ENCODE results near the gene PDE4D.

The PDE4D gene

DNA sequence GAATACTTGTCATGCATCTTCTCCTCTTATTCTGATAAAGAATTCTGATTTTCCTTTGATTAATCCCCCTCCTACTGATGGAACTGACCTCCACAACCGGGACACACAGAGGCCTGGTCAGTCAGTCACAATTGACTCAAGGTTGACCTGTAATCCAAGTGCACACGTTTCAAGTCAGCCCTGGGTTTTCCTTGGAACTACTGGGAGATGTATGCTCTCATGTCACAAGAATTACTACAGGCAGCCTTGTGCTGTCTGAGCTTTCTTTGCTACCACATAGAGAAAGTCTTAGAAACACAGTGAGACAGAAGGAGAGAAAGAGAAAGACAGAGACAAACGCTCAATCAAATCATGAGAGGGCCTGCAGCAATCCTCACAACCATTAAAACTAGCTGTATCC, 345.8 kb downstream of the PDE4D start:
- DNase-seq (ENCODE audit: low read depth), result no peak

DNA sequence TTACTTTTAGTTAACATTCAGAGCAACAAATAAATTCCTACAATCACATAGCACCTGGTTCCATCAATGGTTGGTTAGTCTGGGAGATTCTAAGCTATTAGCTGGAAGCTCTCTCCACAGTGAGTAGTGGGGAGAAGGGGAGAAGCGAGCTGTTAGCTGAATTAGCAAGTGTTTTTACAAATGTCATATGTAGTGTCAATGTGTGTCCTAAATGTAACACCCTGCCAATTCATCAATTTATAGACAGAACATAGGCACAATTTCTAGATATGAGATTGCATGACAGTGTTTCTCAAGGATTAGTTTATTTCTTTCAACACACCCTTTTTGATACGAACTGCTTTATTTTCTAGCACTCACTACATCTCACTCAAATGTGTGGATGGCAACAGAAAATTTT, 349.0 kb downstream of the PDE4D start:
- DNase-seq (ENCODE audit: low read depth), result no peak

DNA sequence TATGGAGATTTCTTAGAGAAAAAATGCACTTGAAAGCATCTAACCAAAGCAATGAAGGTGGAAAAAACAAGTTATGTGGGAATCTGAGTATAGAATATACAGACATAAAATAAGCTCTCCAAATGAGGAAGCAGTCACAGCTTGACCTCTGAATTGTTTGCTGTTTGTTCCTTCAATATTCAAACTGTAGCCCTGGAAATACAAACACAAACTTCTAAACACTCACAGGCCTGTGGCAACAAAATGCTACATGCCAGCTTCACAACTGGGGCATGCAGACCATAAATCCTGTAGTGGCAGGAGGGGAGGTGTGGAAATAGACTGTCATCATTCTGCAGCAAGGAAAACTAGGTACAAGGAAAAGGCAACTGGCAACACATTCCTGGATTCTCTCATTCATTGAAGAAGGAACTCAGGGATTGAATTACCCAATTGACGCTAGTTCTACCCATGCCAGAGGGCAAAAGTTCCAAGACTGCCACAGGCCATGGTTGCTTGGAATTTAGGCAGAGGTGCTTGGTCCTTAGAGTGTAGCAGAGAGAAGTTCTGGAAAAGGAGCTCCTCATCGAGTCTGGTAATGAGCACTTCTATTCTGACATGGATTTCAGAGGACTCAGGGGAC, 349.6 kb downstream of the PDE4D start:
- no peak for DNase-seq (ENCODE audit: low read depth)

DNA sequence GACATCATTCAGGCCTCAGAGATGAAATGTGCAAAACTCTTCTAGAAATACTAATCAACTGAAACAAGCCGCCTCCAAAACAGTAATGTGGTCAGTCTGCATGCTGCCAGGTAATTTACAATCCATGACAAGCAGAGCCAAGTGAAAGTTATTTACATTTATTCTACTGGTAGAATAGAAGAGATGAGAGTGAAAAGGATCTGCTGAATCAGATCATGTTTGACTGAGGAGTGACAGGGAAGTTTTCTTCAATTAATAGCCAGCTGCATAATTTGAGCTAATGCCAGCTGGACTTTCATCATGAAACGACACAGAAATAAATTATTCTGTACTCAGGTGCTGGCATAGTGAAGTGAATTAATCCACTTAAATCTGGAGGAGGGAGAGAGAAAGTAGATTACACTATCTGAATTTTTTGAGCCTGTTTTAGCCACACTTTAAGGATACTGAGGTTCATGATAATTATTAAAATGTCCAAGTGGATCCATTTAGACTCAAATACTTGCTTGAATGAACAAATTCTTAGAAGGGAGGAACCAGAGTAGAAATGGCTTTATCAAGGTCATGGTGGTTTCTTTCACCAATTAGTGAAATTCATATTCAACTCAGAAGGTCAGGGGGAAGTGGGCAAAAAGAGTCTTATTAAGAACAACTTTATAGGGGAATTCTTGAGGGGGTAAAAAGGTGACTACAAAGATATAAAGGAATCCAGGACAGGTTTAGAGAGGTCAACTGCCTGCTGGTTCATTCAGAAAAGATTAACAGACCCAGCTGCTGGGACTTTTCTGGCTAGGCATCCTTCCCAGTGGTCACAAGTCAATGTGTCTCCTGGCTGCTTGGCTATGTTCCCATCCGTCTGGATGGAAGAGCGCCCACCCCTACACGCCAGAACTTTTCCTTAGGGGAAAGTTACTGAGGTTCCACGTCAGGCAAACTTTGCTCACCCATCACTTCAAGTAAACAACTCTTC, 350.4 kb downstream of the PDE4D start:
- no peak for DNase-seq (ENCODE audit: low read depth)

DNA sequence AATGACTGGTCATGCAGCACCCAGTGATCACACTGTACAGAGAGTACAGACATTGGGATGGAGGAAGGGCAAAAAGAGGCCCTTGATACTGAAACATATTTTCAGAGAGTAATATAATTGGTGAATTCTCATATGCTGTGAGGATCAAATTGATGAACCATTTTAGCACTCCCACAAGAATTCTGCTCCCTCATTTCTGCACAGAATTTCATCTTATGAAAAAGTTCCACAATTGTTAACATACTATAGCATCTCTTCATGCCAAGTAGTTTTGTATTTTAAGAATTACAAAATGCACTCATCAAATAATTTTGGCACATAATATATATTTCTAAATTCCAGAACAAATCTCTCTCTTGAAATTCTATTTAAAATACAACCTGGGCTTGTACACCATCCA, 351.2 kb downstream of the PDE4D start:
- no peak for DNase-seq (ENCODE audit: low read depth)

DNA sequence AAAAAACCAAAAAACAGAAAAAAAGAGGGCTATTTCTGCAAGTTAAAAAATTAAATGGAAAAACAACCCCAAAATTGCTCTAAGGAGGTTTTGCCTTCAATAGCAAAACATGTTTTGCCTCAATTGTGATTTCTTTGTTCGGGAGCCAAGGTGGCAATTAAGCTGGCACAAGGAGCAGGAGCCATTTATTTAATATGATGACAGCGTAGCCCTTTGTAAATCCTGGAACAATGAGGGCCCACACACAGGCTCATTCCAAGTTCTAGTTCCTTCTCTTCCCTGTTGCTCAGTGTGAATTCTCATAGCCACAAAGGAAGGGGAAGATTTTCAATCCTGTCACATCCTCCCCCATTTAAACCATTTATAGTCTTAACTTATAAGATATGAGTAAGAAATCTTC, 353.2 kb downstream of the PDE4D start:
- DNase-seq (ENCODE audit: low read depth), result no peak

DNA sequence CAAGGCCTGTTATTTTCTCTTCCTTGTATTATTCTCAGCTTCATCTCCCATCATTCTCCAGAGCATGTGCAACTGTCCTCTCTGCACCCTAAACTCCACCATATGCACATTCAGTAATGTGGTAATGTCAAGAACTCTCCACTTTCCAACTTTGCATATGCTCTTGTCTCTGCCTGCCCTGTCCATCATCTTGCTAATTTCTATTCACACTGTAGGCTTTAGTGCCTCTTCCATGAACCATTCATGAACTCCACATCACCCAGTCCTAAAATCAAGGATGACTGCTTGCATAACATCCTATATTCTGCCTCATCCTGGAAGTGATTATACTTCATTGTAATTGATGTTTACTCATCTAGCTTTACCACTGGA, 354.8 kb downstream of the PDE4D start:
- no peak for DNase-seq (ENCODE audit: low read depth)

DNA sequence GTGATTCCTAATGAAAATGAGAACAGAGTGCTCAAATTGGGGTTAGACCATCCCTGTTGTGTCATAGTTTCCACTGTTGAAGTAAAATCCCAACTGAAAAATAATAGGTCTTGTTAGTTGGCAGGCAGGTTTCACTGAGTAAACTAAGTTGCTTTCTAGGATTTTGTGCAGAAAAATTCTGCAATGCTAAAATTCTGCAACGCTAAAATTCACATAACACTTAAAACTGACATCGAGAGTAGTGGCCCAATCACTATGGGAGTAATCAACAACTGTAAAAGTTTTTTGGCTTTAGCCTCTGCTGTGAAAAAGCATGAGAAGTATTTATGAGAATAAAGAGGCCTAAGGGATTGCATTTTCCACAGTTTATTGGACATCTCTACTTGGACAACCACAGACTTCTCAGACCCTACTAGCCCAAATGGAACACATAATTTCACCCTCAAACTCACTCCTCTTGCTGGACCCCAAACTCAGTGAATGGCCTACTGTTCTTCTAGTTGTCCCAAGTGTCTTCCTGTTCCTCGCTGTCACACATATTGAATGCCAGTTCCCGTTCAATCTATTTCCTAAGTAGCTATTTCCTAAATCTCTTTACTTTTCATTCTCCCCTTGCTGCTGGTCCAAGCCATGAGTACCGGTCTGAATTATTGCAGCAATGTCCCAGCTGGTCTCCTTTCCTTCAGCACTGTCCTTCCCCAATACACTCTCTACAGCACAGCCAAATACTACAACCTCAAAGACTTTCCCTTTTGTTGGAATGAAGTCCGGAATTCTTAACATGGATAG, 355.4 kb downstream of the PDE4D start:
- no peak for DNase-seq (ENCODE audit: low read depth)

DNA sequence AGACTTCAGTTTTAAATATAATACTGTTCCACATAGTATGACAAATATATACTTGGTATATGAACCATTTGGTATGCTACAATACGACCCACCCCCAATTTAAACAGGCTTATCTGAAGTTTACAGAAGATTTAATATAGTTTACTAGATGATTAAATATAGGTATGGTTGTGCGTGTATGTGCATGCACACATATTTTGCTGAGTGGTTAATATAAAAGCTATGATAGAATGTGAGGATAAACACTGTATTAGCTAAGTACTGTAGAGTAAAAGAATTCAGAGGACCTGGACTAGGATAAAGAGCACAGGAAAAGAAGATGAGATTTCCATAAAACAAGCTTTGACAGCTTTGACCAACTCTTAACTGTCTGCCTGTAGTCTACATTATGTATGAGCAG, 356.7 kb downstream of the PDE4D start:
- DNase-seq (ENCODE audit: low read depth), result no peak

DNA sequence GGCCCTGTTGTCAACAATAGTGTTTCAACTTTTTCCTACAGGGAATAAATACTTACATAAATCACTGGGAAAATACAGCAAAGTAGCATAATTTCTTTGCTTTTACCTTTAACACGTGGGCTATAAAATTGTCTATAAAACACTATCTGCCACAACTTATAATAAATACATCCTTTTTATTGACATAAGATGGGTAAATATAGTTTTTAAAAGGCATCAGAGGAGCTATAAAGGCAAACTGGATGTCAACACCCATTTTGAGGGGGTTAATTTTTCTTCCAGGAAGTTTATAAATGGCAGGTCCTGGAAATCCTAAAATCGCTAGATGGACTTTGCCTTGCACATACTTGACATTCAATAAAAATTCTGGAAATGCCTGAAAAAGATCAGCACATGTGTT, 358.0 kb downstream of the PDE4D start:
- DNase-seq (ENCODE audit: low read depth), result no peak

DNA sequence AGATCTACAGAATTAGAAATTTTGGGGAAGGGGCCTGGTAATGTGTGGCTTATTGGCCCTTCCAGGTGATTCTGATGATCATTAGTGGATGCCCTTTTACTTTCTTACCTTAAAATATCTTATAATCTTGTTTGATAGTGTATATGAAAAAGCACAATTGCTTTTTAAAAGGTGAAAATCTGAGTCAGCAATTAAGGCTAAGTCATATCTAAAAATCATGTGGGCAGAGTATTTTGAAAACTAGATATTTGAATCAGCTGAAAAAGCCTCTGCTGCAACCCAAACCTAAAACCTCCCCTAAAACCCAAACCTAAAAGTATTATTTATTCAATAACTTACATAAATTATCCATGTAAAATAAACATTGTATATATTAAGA, 359.8 kb downstream of the PDE4D start:
- no peak for DNase-seq (ENCODE audit: low read depth)

DNA sequence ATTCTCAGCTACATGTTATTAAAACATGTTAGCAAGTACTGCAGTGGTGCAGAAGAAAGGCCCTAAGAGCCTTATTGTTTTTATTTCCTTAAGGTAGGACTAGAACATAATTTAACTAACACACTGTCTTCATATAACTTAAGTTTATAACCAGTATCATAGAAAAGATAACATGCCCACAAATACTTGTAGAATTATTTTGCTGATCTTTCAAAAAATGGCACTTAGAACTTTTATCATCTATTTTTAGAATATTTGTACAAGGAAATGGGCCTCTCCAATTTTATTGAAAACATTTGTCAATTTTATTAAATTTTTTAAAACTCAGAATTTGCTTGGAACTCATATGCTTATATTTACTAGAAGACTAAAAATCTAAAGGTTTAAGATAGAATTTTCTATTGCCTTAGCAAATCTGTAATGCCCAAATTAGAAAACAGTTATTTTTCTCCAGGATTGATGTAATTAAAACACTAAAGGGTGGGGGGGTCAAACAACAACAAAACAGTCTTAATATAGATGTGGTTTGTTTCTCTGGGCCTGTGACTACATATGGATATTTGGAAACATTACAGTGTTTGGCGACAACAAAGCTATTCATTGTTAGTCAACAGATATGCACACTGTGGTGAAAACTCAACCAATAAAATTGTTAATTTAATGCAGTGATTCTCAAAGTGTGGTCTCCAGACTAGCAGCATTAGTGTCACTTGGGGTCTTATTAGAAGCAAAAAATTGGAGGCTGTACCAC, 360.4 kb downstream of the PDE4D start:
- DNase-seq (ENCODE audit: low read depth), result no peak

DNA sequence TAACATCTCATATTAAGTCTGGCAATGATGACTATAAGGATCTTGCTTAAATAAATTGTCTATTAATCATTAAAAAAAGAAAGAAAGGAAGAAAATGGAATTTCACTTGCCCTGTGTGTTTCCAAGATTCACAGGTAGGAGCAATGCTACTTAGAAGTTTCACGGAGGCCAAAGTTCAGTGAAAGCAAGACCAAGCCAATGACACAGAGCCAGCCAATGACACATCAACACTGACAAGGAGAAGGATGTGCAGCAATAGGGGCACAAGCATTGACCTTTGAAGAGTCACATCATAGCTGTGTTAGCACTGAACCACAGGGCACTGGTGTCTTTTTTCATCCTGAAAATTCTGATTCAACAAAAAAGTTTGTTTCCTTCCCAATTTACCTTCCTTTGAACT, 364.3 kb downstream of the PDE4D start:
- DNase-seq (ENCODE audit: low read depth), result no peak

DNA sequence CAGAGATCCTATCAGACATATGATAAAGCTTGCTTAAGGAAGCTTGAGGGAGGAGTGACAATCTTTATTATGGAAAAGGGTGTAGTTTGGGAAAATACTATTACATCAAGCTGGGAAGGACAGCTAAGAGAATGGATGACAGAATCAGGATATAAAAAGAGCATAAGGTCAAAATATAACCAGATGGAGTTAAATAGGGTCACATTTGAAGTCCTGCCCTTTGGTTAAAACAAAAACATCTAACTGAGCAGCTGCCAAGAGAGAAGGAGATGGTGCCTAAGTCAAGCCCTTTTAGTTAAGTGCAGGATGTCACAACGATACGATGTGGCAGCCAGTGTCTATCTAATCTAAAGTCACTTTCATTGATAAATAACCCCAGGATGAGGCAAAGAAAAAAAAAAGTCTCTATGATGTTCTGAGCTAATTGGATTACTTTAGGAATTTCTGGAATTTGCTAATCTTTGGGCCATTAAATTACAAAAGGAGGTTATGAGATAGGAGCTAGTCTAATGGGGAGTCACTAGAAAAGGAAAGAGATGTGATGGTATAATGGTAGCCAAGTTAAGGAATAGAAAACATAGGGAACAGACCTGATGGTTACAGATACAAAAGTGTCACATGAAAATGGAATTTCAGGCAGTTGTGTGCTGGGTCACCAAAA, 365.2 kb downstream of the PDE4D start:
- no peak for DNase-seq (ENCODE audit: low read depth)

DNA sequence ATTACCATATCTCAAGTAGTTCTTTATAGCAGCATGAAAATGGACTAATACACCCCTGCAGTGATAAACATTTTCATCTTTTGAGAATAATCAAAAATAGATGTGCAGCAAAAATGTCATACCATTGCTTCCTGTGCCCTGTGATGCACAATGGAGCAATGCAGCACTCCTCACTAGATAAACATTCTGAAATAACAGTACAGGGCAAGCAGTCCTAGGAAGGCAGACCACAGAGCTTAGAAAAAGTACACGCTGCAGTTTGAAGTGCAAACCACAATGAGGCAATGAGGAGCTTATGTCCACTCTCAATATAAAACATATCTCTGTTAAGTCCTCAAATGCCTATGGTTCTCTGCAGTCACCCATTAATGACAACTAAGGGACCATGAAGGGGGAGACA, 367.6 kb downstream of the PDE4D start:
- DNase-seq (ENCODE audit: low read depth), result no peak

DNA sequence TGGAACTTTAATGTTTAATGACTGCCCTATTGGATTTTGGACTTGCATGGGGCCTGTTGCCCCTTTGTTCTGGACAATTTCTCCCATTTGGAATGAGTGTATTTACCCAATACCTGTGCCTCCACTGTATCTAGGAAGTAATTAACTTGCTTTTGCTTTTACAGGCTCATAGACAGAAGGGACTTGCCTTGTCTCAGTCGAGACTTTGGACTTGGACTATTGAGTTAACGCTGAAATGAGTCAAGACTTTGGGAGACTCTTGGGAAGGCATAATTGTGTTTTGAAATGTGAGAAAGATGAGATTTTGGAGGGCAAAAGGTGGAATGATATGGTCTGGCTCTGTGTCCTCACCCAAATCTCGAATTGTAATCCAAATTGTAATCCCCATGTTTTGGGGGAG, 368.2 kb downstream of the PDE4D start:
- no peak for DNase-seq (ENCODE audit: low read depth)

DNA sequence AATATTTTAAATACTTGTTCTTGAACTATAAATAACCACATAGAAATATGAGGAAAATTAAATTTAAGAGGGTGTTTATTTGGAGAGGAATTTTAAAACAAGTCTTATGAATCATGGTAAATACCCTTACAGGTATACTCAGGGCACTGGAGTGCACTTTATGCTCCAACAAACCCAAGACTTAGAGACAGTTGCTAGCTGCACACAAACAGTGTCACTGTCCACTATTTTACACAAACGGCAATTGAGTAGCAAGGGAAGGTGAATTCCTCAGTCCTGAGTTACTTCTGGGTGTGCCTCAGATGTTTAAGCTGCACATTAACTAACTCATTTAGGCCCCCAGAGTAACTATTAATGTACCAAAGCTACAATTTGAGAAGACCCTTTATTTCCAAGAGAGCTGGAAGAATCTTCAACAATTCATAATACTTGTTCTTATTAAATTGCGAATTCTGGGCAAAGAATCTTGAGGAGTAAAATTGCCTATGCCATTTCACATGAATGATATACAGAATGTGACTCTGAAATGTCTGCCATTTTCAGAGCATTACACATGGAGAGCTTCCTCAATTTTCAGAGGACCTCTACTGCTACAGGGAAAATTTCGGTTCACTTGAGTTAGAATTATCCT, 371.2 kb downstream of the PDE4D start:
- DNase-seq (ENCODE audit: low read depth), result no peak

DNA sequence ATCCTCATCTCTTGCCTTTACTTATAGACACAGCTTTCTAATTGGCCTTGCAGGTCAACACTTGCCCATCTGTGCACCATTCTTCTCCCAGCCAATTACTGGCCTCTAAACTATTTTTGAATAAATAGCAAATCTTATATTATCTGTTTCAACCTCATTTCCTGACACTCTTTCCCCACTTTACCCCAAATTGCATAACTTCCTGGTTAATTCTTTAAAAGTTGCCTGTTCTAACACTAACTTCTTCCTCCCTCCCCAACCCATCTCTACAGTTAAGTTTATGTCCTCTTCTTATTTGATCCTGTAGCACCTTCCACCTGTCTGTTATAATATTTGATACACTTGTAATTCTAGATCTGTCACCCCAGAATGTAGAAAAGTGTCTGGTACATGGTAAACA, 372.1 kb downstream of the PDE4D start:
- DNase-seq (ENCODE audit: low read depth), result no peak

DNA sequence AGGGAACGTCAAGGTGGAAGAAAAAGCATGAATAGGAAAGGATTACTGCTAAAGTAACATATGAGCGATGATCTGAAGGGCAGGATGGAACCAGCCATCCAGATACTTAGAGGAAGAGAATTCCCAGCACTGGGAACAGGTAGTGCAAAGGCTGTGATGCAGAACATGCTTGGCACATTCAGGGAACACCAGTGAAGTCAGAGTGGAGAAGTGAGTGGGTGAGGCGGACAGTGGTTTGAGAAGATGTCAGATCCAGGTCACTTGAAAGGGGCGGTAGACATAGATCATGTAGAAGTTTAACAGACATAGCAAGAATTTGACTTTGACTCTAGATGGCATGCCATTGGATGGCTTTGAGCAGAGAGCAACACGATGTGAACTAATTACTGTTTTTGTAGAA, 374.2 kb downstream of the PDE4D start:
- DNase-seq (ENCODE audit: low read depth), result no peak

DNA sequence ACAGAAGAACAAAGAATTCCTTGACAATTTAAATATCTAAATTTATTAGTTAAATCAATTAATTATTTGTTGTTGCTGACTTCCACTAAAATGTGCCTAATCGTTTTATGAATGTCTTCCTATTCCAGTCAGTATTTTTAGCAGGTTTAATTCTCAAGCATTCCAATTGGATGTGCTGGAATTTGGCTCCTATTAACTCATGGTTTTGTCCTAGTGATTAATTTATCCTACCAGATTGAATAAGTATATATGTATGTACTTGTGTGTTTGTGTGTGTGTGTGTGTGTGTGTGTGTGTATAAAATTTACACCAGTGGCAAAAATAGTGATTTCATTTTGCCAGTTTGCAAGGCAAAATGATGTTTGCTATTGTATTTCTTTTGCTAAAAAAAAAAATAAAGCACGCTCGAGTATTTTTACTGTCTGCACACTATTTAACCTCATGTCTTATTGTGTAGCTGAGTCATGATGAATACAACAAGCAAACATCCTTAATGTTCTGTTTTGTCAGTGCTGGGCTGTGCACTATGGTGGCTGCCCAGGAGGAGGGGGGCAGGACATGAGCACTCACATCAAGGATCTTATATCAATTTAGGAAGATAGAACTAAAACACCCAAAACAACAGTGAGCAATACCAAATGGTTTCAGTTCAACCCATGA, 375.5 kb downstream of the PDE4D start:
- no peak for DNase-seq (ENCODE audit: low read depth)

DNA sequence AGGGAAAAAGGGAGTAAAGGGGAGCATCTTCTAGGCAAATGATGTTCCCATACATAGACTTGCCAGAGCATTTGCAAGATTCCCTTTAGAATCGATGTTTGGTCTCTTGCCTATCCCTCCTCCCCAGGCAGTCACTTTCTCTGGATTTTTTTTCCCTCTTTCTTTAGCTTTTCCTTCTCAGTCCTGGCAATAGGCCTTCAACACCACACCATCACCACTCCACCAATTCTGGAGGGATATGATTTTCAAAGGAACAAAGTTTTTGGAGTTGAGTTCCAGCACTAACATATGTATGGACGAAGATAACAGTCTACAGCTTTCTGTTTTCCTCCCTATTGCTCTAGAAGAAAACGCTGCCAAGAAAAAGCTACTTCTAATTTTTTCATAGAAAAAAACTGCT, 377.4 kb downstream of the PDE4D start:
- DNase-seq (ENCODE audit: low read depth), result no peak
